Fibroblast of lung (primary cell): ENCODE results near the gene WEE2. TPM values are rescaled to one million over a fixed set of nuclear protein-coding genes. Genes with fewer than 3 reads are reported as not detected.
"Not testable (repeated sequence)": the region's sequence is repeated elsewhere in the genome, so short reads cannot be mapped to it uniquely, and the experiment has no call there.

ENCODE experiments used
- DNase-seq, 2 donors: peaks; one replicate each; pipeline versions ENCODE4 v3.0.0 to v3.0.0-alpha.2; 2010; ENCODE audit warnings: low read depth in 2 of 2
- H2AFZ ChIP-seq: 2 replicates; pipeline ENCODE4 v1.5.1; 2012; ENCODE audit warnings: low read length, control low read depth, inconsistent platforms
- H3K27ac ChIP-seq: 2 replicates; pipeline ENCODE4 v1.5.1; 2011; ENCODE audit warnings: low read length, control low read depth; ENCODE audit not compliant: insufficient read depth
- H3K27me3 ChIP-seq: 2 replicates; pipeline ENCODE4 v1.5.1; 2011; ENCODE audit warnings: mild to moderate bottlenecking, low read length; ENCODE audit not compliant: control insufficient read depth, insufficient read depth
- H3K36me3 ChIP-seq: 2 replicates; pipeline ENCODE4 v1.5.1; 2011; ENCODE audit warnings: low read length; ENCODE audit not compliant: control insufficient read depth, insufficient read depth
- H3K4me1 ChIP-seq: 2 replicates; pipeline ENCODE4 v1.5.1; 2011; ENCODE audit warnings: low read length; ENCODE audit not compliant: control insufficient read depth, insufficient read depth; ENCODE audit errors: extremely low read depth
- H3K4me2 ChIP-seq: 2 replicates; pipeline ENCODE4 v1.5.1; 2011; ENCODE audit warnings: low read length, control low read depth; ENCODE audit not compliant: insufficient read depth; ENCODE audit errors: extremely low read depth
- H3K4me3 ChIP-seq, 4 experiments: fragments of 200-600 bp in 1 of 4; sonication (generic) in 1 of 4; replicated peaks in 1 of 4; 2 replicates each; pipeline ENCODE4 v1.5.1; 2011 to 2016; ENCODE audit warnings: low read length in 4 of 4, low read depth in 3 of 4, mild to moderate bottlenecking in 3 of 4, control low read depth in 2 of 4, inconsistent platforms in 1 of 4, mixed read lengths in 1 of 4; ENCODE audit not compliant: insufficient read depth in 1 of 4; ENCODE audit errors: control extremely low read depth in 1 of 4
- H3K79me2 ChIP-seq: 2 replicates; pipeline ENCODE4 v1.5.1; 2012; ENCODE audit warnings: mild to moderate bottlenecking, low read length, inconsistent platforms; ENCODE audit not compliant: control insufficient read depth, insufficient read depth
- H3K9ac ChIP-seq: 2 replicates; pipeline ENCODE4 v1.5.1; 2011; ENCODE audit warnings: mild to moderate bottlenecking, low read length, control low read depth; ENCODE audit not compliant: insufficient read depth
- H3K9me3 ChIP-seq: 2 replicates; pipeline ENCODE4 v1.5.1; 2012; ENCODE audit warnings: low read depth, low read length; ENCODE audit not compliant: control insufficient read depth, insufficient read depth
- H4K20me1 ChIP-seq: 2 replicates; pipeline ENCODE4 v1.5.1; 2011; ENCODE audit warnings: low read length; ENCODE audit not compliant: control insufficient read depth, insufficient read depth; ENCODE audit errors: extremely low read depth
- EZH2 ChIP-seq: IDR thresholded peaks from 2 replicates; pipeline ENCODE4 v1.5.1; 2012; ENCODE audit warnings: low read length, control low read depth, mild to moderate bottlenecking; ENCODE audit errors: missing control alignments
- polyA plus RNA-seq, 2 donors: library from polyadenylated mRNA; depleted of rRNA in 1 of 2; stranded (reverse) in 1 of 2; unstranded in 1 of 2; fragments of >200 nt; gene quantifications; 2 replicates each; pipeline ENCODE4 v1.2.1, GENCODE V29; 2011 to 2012; ENCODE audit warnings: missing spikeins in 1 of 2
- total RNA-seq: library from RNA; depleted of rRNA; stranded (reverse); fragments of >200 nt; gene quantifications from 2 replicates; pipeline ENCODE4 v1.2.1, GENCODE V29; 2014
- TF ChIP-seq, protein P1 (sequence below), 2 donors: IDR thresholded peaks in 1 of 2; conservative IDR thresholded peaks in 1 of 2; 1 replicate in 1 of 2; 2 replicates in 1 of 2; pipeline ENCODE4 v1.5.1; 2011 to 2012; ENCODE audit warnings: low read length in 2 of 2, control low read depth in 1 of 2, inconsistent platforms in 1 of 2, low read depth in 1 of 2, mild to moderate bottlenecking in 1 of 2

Gene WEE2
- total and polyA plus RNA-seq, 2 donors (not counting 1 experiment from before 2014, with no cell fraction given) = not detected

DNA sequence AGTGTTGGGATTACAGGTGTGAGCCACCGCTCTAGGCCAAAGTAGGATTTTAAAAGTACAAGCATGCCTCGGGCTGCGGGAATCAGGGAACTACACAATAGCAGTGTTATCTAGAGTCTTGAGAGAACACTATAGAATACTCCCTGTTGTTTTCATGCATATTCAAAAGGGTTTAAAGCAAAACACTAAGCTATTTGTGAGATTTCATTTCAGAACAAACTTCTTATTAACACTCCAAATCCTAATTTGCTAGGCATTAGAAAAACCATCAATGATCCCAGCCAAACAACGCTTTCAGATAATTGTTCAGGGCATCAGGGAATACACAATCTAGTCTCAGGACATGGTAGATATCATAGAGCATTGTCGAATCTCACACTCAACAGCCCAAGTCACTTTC is 20.1 kb upstream of the WEE2 start:
- TF ChIP-seq, protein P1, sequence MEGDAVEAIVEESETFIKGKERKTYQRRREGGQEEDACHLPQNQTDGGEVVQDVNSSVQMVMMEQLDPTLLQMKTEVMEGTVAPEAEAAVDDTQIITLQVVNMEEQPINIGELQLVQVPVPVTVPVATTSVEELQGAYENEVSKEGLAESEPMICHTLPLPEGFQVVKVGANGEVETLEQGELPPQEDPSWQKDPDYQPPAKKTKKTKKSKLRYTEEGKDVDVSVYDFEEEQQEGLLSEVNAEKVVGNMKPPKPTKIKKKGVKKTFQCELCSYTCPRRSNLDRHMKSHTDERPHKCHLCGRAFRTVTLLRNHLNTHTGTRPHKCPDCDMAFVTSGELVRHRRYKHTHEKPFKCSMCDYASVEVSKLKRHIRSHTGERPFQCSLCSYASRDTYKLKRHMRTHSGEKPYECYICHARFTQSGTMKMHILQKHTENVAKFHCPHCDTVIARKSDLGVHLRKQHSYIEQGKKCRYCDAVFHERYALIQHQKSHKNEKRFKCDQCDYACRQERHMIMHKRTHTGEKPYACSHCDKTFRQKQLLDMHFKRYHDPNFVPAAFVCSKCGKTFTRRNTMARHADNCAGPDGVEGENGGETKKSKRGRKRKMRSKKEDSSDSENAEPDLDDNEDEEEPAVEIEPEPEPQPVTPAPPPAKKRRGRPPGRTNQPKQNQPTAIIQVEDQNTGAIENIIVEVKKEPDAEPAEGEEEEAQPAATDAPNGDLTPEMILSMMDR (conservative IDR thresholded peaks at IDR 0.05 in 1 of 2, IDR thresholded peaks at IDR 0.05 in 1 of 2; ENCODE audit: low read depth in 1 of 2, low read length in 2 of 2) = no peak
- no peak for TF ChIP-seq EZH2
- Histone ChIP-seq H3K79me2 (no peaks in the 10 kb centered on the region), H3K4me3 (no peak overlapping the region), H3K27ac (no peak overlapping the region), H3K9ac (no peak overlapping the region), H3K4me1 (peaks cover 8% of the 10 kb centered on the region), H3K4me2 (no peak overlapping the region), H3K36me3 (peaks cover 2% of the 10 kb centered on the region), H3K27me3 (no peaks in the 10 kb centered on the region), H3K9me3 (no peaks in the 10 kb centered on the region), H2AFZ (no peak overlapping the region), H4K20me1 (no peaks in the 10 kb centered on the region)
- DNase-seq = no peak

- H4K20me1 ChIP-seq, H3K4me2 ChIP-seq, H3K4me1 ChIP-seq, H3K36me3 ChIP-seq, H3K9ac ChIP-seq, DNase-seq, H3K9me3 ChIP-seq, H3K79me2 ChIP-seq, H3K4me3 ChIP-seq, H3K27me3 ChIP-seq, H2AFZ ChIP-seq, H3K27ac ChIP-seq: not testable (repeated sequence)
Observed at GRCh38 chr7:141689072-141689825, 18.9 kb upstream of the WEE2 start.

DNA sequence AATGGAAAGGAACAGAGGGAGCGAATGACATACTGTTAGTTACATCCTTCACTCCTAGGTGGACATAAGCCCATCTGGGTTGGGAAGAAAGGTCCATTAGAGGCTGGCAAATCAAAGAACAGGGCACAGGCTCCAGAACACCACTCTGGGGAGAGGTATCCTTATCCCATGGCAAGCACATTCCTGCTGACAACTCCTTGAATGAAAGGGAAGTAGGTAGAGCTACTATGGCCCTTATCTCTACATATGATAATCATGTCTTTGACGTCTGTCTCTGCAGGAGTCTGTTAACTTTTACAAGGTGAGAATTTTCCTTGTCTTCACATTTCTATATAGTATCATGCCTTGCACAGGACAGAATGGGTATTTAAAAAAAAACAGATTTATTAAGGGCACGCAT is 16.6 kb upstream of the WEE2 start:
- Histone ChIP-seq H3K27me3 (no peaks in the 10 kb centered on the region), H3K4me3 (no peak overlapping the region), H3K27ac (no peak overlapping the region), H4K20me1 (no peaks in the 10 kb centered on the region), H3K4me2 (no peak overlapping the region), H3K4me1 (no peaks in the 10 kb centered on the region), H3K9me3 (no peaks in the 10 kb centered on the region), H2AFZ (no peak overlapping the region), H3K79me2 (no peaks in the 10 kb centered on the region), H3K36me3 (no peaks in the 10 kb centered on the region), H3K9ac (no peak overlapping the region)
- no peak for DNase-seq
- TF ChIP-seq, protein P1 (conservative IDR thresholded peaks at IDR 0.05 in 1 of 2, IDR thresholded peaks at IDR 0.05 in 1 of 2; ENCODE audit: low read depth in 1 of 2, low read length in 2 of 2) = no peak
- TF ChIP-seq EZH2 = no peak
